ENCODE results near the gene LONRF3. TPM values are rescaled to one million over a fixed set of nuclear protein-coding genes. Genes with fewer than 3 reads are reported as not detected.

LONRF3 gene
- total RNA-seq, 1 experiment from 2014 or later, result 1.1 TPM

- DNase-seq (ENCODE audit: low read depth in 1 of 2, low spot score in 2 of 2), result no peak
- no peaks in the 10 kb centered on the region for H3K4me1 ChIP-seq (replicated peaks)
- no peak overlapping the region for H3K4me3 ChIP-seq
- H3K36me3 ChIP-seq, result no peaks in the 10 kb centered on the region
- H3K27ac ChIP-seq, result no peak overlapping the region
- no peaks in the 10 kb centered on the region for H3K27me3 ChIP-seq (replicated peaks)
- H3K9me3 ChIP-seq (replicated peaks), result no peaks in the 10 kb centered on the region
Measured at GRCh38 chrX:119030990-119031389, 56.6 kb downstream of the LONRF3 start.

GRCh38 chrX:119036107-119037029 lies 62.0 kb downstream of the LONRF3 start:
- H3K4me1 ChIP-seq (replicated peaks), result no peaks in the 10 kb centered on the region
- H3K9me3 ChIP-seq (replicated peaks), result no peaks in the 10 kb centered on the region
- no peak for DNase-seq (ENCODE audit: low read depth in 1 of 2, low spot score in 2 of 2)

DNA sequence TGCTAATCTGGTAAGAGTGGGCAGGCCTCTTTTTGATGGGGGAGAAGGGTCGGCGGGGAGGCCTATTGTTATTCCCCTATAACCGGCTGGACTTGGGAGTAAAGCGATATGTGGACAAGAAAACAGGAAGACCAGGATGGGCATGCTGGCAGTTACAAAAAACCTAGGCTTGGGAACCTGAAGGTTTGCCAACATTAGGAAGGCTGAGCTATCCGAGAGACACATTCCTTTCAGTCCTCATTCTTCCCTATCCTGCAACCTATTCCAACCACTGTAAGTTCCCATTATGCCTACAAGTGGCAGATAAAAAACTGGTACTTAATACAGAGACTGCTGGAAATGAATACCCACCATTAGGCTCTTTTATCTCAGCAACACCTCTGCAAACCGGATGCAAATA lies 66.0 kb downstream of the LONRF3 start:
- Histone ChIP-seq H3K27me3 (replicated peaks) (no peaks in the 10 kb centered on the region), H3K9me3 (replicated peaks) (no peaks in the 10 kb centered on the region), H3K36me3 (no peaks in the 10 kb centered on the region), H3K4me1 (replicated peaks) (no peaks in the 10 kb centered on the region), H3K4me3 (no peak overlapping the region), H3K27ac (no peak overlapping the region)
- no peak for DNase-seq (ENCODE audit: low read depth in 1 of 2, low spot score in 2 of 2)

More at GRCh38 chrX:119036107-119037029, 62.0 kb downstream of the LONRF3 start:
- no peak overlapping the region for H3K4me3 ChIP-seq
- H3K27ac ChIP-seq, result no peak overlapping the region
- H3K27me3 ChIP-seq (replicated peaks), result no peaks in the 10 kb centered on the region
- no peaks in the 10 kb centered on the region for H3K36me3 ChIP-seq

DNA sequence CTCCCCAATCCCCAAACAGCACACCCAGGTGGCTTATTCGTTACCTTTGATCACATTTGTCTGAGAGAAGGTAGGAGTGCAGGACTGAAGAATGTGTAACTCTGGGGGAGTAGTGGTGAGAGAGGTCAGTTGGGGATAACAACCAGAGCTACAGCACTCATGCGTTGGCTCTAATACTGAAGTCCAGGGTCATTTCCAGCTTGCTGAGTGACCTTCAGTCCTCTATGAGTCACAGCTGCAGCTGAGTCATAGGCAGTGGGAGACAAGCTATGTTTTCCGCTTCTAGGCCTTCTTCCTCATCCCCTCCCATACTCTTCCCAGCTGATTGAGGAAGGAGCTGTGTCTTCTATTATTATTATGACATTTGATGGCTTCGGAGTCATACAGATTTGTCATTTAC lies 66.8 kb downstream of the LONRF3 start:
- Histone ChIP-seq H3K4me3 (no peak overlapping the region), H3K27ac (no peak overlapping the region), H3K9me3 (replicated peaks) (no peaks in the 10 kb centered on the region), H3K4me1 (replicated peaks) (no peaks in the 10 kb centered on the region), H3K27me3 (replicated peaks) (no peaks in the 10 kb centered on the region), H3K36me3 (no peaks in the 10 kb centered on the region)
- DNase-seq (ENCODE audit: low read depth in 1 of 2, low spot score in 2 of 2), result peak; percentile 1 to 41

DNA sequence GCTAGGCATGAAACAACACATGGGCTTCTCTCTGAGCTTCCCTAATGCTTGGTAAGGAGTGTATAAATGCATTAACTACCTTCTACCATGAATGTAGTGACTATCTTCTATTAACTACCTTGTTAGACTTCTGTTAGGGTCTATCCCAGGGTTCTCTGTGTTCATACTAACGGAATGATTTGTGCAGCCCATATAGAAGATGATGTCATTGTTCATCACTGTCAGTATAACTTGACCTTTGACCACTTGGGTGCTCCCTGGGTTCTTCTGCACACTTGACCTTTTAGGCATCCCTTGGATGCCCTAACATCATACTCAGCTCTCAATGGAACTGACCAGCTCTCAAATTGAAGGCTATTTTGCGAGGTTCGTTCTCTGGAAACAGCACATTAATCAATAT lies 67.6 kb downstream of the LONRF3 start:
- Histone ChIP-seq H3K27me3 (replicated peaks) (no peaks in the 10 kb centered on the region), H3K4me1 (replicated peaks) (no peaks in the 10 kb centered on the region), H3K27ac (no peak overlapping the region), H3K9me3 (replicated peaks) (no peaks in the 10 kb centered on the region), H3K4me3 (no peak overlapping the region), H3K36me3 (no peaks in the 10 kb centered on the region)
- DNase-seq (ENCODE audit: low read depth in 1 of 2, low spot score in 2 of 2), result no peak

DNA sequence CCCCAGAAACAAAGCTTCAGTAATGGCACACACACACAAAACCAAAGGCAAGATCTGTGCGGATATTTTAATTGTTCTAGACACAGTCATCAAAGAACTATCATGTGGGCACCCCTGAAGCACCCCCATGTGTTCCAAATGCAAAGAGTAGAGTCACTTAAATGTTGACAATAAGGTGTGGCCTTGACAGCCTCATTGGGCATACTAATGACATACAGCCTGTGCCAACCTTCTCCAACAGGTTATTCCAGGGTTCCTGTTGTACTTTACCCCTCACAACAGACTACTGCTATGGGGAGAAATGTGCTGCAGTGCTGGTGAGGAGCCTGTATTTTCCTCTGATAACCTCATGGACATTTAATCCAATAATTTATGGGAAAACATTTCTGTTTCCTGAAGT lies 68.6 kb downstream of the LONRF3 start:
- H3K9me3 ChIP-seq (replicated peaks), result no peaks in the 10 kb centered on the region
- H3K4me3 ChIP-seq, result no peak overlapping the region
- DNase-seq (ENCODE audit: low read depth in 1 of 2, low spot score in 2 of 2), result no peak
- no peaks in the 10 kb centered on the region for H3K36me3 ChIP-seq
- H3K4me1 ChIP-seq (replicated peaks), result no peaks in the 10 kb centered on the region
- no peaks in the 10 kb centered on the region for H3K27me3 ChIP-seq (replicated peaks)
- H3K27ac ChIP-seq, result no peak overlapping the region

DNA sequence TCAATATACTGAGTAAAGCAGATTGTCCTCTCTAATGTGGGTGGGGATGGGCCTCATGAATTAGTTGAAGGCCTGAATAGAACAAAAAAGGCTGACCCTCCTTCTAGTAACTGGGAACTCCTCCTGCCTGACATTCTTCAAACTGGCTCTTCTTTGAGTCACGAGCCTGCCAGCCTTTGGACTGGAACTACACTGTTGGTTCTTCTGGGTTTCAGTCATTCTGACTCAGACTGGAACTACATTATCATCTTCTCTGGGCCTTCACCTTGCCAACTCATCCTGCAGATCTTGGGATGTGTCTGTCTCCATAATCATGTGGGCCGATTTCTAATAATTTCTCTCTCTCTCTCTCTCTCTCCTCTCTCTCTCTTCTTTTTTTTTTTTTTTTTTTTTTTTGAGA lies 71.5 kb downstream of the LONRF3 start:
- H3K4me3 ChIP-seq, result no peak overlapping the region
- no peaks in the 10 kb centered on the region for H3K4me1 ChIP-seq (replicated peaks)
- no peaks in the 10 kb centered on the region for H3K9me3 ChIP-seq (replicated peaks)
- H3K27me3 ChIP-seq (replicated peaks), result no peaks in the 10 kb centered on the region
- no peak overlapping the region for H3K27ac ChIP-seq
- no peaks in the 10 kb centered on the region for H3K36me3 ChIP-seq
- DNase-seq (ENCODE audit: low read depth in 1 of 2, low spot score in 2 of 2), result no peak

GRCh38 chrX:119055687-119056086 lies 81.3 kb downstream of the LONRF3 start:
- Histone ChIP-seq H3K27ac (no peak overlapping the region), H3K9me3 (replicated peaks) (no peaks in the 10 kb centered on the region), H3K4me1 (replicated peaks) (no peaks in the 10 kb centered on the region), H3K4me3 (no peak overlapping the region), H3K27me3 (replicated peaks) (no peaks in the 10 kb centered on the region), H3K36me3 (no peaks in the 10 kb centered on the region)
- no peak for DNase-seq (ENCODE audit: low read depth in 1 of 2, low spot score in 2 of 2)

- no peak for DNase-seq (ENCODE audit: low read depth in 1 of 2, low spot score in 2 of 2)
- H3K4me3 ChIP-seq, result no peak overlapping the region
- H3K27me3 ChIP-seq (replicated peaks), result no peaks in the 10 kb centered on the region
- no peaks in the 10 kb centered on the region for H3K36me3 ChIP-seq
- no peaks in the 10 kb centered on the region for H3K9me3 ChIP-seq (replicated peaks)
- no peak overlapping the region for H3K27ac ChIP-seq
- H3K4me1 ChIP-seq (replicated peaks), result no peaks in the 10 kb centered on the region
Measured at GRCh38 chrX:119062750-119063374, 88.4 kb downstream of the LONRF3 start.

DNA sequence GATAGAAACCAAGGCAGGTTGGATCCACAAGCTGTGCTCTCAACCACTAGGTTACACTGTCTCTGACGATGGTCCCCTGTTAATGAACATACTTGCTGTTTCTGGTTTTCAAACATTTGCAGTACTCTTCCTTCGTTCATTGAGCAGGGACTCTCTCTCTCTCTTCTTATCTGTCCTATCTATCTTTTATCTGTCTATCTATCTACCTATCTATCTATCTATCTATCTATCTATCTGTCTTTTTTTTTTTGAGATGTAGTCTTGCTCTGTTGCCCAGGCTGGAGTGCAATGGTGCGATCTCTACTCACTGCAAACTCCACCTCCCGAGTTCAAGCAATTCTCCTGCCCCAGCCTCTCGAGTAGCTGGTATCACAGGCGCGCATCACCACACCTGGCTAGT lies 89.0 kb downstream of the LONRF3 start:
- H3K4me3 ChIP-seq, result no peak overlapping the region
- no peak for DNase-seq (ENCODE audit: low read depth in 1 of 2, low spot score in 2 of 2)
- no peaks in the 10 kb centered on the region for H3K36me3 ChIP-seq
- H3K4me1 ChIP-seq (replicated peaks), result no peaks in the 10 kb centered on the region
- no peaks in the 10 kb centered on the region for H3K27me3 ChIP-seq (replicated peaks)
- H3K27ac ChIP-seq, result no peak overlapping the region
- H3K9me3 ChIP-seq (replicated peaks), result no peaks in the 10 kb centered on the region

- peak; percentile 11 to 44 for DNase-seq (ENCODE audit: low read depth in 1 of 2, low spot score in 2 of 2)
- Histone ChIP-seq H3K27me3 (replicated peaks) (no peaks in the 10 kb centered on the region), H3K36me3 (no peaks in the 10 kb centered on the region), H3K4me3 (no peak overlapping the region), H3K27ac (no peak overlapping the region), H3K9me3 (replicated peaks) (no peaks in the 10 kb centered on the region), H3K4me1 (replicated peaks) (no peaks in the 10 kb centered on the region)
Measured at GRCh38 chrX:119067023-119067739, 92.8 kb downstream of the LONRF3 start.
